Activated naive CD4-positive, alpha-beta T cell treated with anti-CD3 and anti-CD28 coated beads, Interleukin-2, amount 50 U/mL, for 24 hours (primary cell): Measurements from ENCODE around the gene SEMA3G.
A peak's percentile ranks its signal among the peaks of the same experiment; 100 is the strongest.

ENCODE experiments used
- H3K27ac Mint-ChIP-seq: one replicate; pipeline ENCODE4 v1.8.0; 2021; ENCODE audit warnings: mild to moderate bottlenecking, mixed read lengths
- H3K27me3 Mint-ChIP-seq: one replicate; pipeline ENCODE4 v1.8.0; 2021; ENCODE audit warnings: mixed read lengths
- H3K36me3 Mint-ChIP-seq: one replicate; pipeline ENCODE4 v1.8.0; 2021; ENCODE audit warnings: mixed read lengths
- H3K4me1 Mint-ChIP-seq: one replicate; pipeline ENCODE4 v1.8.0; 2021; ENCODE audit warnings: mixed read lengths
- H3K4me3 Mint-ChIP-seq: one replicate; pipeline ENCODE4 v1.8.0; 2021; ENCODE audit warnings: mild to moderate bottlenecking, mixed read lengths
- H3K9me3 Mint-ChIP-seq: one replicate; pipeline ENCODE4 v1.8.0; 2021; ENCODE audit warnings: mixed read lengths

Gene SEMA3G

DNA sequence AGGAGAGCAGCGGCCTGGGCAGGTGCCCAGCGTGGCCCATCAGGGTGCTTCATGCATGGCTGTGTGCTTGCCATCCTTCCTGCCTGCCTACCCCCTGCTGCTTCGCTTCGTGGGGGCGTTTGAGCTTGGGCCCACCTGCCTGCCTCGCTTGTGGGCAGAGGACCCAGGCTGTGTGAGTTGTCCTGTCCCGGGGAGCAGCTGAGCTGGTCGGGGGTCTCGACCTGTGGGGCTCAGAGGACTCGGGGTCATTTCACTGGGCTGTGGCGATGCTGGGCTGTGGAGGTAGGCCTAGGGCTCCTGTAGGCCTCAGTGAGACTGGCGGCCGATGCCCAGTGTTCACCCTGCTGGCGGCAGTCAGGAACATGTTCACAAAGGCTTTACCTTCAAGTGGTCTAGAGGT lies 38.2 kb upstream of the SEMA3G start:
- Mint-ChIP-seq H3K4me3 (no peak overlapping the region), H3K4me1 (no peaks in the 10 kb centered on the region), H3K27me3 (no peaks in the 10 kb centered on the region), H3K36me3 (peaks cover 8% of the 10 kb centered on the region), H3K27ac (no peak overlapping the region), H3K9me3 (no peaks in the 10 kb centered on the region)

- no peaks in the 10 kb centered on the region for H3K9me3 Mint-ChIP-seq
These were observed 37.1 kb upstream of the SEMA3G start for GRCh38 chr3:52481819-52482521.

GRCh38 chr3:52480768-52481715 lies 36.1 kb upstream of the SEMA3G start:
- H3K27me3 Mint-ChIP-seq: no peaks in the 10 kb centered on the region
- no peak overlapping the region for H3K4me3 Mint-ChIP-seq
- no peak overlapping the region for H3K27ac Mint-ChIP-seq
- no peaks in the 10 kb centered on the region for H3K4me1 Mint-ChIP-seq
- H3K36me3 Mint-ChIP-seq: peaks cover 6% of the 10 kb centered on the region
- H3K9me3 Mint-ChIP-seq: no peaks in the 10 kb centered on the region

More at GRCh38 chr3:52481819-52482521, 37.1 kb upstream of the SEMA3G start:
- Mint-ChIP-seq H3K27ac (no peak overlapping the region), H3K27me3 (no peaks in the 10 kb centered on the region), H3K4me1 (no peaks in the 10 kb centered on the region), H3K4me3 (no peak overlapping the region), H3K36me3 (peaks cover 6% of the 10 kb centered on the region)

- H3K4me3 Mint-ChIP-seq: no peak overlapping the region
- H3K27ac Mint-ChIP-seq: no peak overlapping the region
- H3K27me3 Mint-ChIP-seq: no peaks in the 10 kb centered on the region
- H3K4me1 Mint-ChIP-seq: no peaks in the 10 kb centered on the region
- H3K9me3 Mint-ChIP-seq: no peaks in the 10 kb centered on the region
- H3K36me3 Mint-ChIP-seq: peaks cover 6% of the 10 kb centered on the region
These were observed 35.1 kb upstream of the SEMA3G start for GRCh38 chr3:52479877-52480575.

DNA sequence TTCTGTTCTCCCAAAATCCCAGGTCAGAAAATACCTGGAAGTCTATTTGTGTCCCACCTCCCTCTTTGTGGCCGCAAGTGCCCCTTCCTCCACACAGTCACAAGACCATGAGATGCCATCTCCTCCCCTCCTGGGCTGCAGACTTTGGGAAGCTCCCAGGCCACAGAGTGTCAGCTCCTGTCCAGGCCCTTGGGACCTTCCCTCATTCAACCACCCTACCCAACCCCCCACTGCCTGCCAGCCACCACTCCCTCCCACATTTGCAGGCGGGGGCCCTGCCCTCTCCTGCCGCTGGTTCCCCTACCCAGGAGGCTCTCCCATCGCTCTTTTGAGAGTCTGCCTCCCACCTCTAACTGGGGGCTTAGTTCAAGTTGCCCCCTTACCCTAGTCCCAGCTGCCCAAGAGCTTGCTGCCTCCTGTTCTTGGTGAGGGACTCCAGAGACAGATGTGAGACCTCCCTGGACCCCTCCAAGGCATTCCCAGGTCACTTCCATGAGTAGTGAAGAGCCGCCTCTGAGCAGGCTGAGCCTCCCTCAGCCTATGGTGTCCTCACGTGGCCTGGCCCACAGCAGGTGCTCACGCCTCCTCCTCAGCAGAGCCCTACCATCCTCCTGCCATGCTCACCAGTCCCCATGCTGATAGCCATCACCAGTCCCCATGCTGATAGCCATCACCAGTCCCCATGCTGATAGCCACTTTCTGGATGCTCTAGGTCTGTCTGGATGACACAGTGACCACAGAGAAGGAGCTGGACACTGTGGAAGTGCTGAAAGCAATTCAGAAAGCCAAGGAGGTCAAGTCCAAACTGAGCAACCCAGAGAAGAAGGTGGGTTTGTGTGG lies 34.4 kb upstream of the SEMA3G start:
- H3K27ac Mint-ChIP-seq: no peak overlapping the region
- H3K4me3 Mint-ChIP-seq: no peak overlapping the region
- H3K4me1 Mint-ChIP-seq: no peaks in the 10 kb centered on the region
- H3K36me3 Mint-ChIP-seq: peaks cover 6% of the 10 kb centered on the region
- no peaks in the 10 kb centered on the region for H3K9me3 Mint-ChIP-seq
- no peaks in the 10 kb centered on the region for H3K27me3 Mint-ChIP-seq

GRCh38 chr3:52477796-52478095 lies 32.8 kb upstream of the SEMA3G start:
- Mint-ChIP-seq H3K9me3 (no peaks in the 10 kb centered on the region), H3K27ac (no peak overlapping the region), H3K36me3 (peaks cover 6% of the 10 kb centered on the region), H3K27me3 (no peaks in the 10 kb centered on the region), H3K4me1 (no peaks in the 10 kb centered on the region), H3K4me3 (no peak overlapping the region)

DNA sequence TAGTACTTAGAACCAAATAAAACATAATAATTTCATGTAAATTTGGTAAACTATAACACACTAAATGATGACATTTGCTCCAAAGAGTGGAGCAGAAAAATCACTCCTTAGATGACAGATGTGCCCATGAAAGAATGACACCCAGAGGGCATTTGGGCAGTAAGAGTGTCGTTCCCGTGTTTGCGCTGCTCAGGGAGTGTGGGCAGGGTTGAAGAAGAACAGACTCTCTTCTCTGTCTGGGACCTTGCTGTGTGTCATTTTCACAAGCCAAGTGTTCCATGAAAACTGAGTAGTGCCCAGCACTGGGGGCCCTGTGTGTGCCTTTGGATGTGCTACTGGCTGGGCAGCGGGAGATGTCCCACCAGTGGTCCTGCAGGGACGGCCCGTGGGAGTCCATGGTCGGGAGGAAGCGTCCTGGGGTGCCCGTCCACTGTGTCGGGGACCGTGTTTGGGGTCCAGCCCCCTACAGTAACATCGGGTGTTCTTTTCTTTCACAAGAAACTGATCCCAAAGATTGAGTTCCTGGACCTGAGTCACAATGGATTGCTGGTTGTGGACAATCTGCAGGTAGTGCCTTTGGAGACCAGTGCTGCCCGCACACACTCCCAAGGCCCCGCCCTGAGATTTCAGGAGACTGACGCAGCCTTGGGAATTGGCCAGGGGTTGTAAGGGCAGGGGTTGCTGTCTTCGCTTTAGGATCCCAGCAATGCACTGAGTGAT lies 32.3 kb upstream of the SEMA3G start:
- Mint-ChIP-seq H3K4me1 (no peaks in the 10 kb centered on the region), H3K4me3 (no peak overlapping the region), H3K27me3 (no peaks in the 10 kb centered on the region), H3K9me3 (no peaks in the 10 kb centered on the region), H3K36me3 (peaks cover 6% of the 10 kb centered on the region), H3K27ac (no peak overlapping the region)

GRCh38 chr3:52473026-52473425 lies 28.1 kb upstream of the SEMA3G start:
- Mint-ChIP-seq H3K4me1 (peaks cover 7% of the 10 kb centered on the region), H3K36me3 (no peaks in the 10 kb centered on the region), H3K9me3 (no peaks in the 10 kb centered on the region)

DNA sequence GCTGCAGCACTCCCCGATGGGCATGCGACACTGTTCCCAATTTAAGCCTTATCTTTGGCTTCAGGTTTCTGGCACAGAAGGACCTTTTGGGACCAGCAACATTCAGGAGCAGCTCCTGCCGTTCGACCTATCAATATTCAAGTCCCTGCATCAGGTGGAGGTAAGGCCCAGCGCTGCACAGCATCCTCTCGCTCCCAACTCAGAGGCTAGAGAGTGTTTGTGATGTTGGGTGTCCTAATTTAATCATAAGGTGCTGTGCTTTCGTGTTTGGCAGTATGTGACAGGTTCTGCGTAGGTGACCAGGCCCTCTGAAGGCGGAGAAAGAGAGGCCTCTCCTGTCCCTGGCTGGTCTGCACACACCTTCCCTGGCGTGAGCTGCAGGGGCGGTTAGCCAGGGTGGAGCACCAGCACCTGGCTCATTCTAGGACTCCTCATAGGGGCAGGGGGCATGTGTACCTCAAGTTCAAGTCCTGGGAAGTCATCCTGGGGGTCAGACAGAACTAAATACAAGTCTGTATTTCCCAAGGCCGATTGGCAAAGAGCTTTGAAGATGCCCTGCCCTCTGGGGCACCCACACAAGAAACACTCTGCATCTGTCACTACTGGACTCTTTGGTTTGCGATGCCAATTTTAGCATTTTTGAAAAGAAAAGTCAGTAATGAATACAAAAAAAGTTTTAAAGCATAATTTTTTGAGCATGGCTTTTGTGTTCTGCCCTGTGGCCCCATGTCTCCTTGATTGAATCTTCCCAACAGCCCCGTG lies 27.5 kb upstream of the SEMA3G start:
- Mint-ChIP-seq H3K27ac (no peak overlapping the region), H3K4me3 (no peak overlapping the region), H3K27me3 (no peaks in the 10 kb centered on the region), H3K4me1 (peaks cover 7% of the 10 kb centered on the region), H3K9me3 (no peaks in the 10 kb centered on the region), H3K36me3 (no peaks in the 10 kb centered on the region)

More at GRCh38 chr3:52473026-52473425, 28.1 kb upstream of the SEMA3G start:
- H3K27ac Mint-ChIP-seq: no peak overlapping the region
- H3K27me3 Mint-ChIP-seq: no peaks in the 10 kb centered on the region
- H3K4me3 Mint-ChIP-seq: no peak overlapping the region

- Mint-ChIP-seq H3K27me3 (no peaks in the 10 kb centered on the region), H3K4me1 (peaks cover 7% of the 10 kb centered on the region), H3K9me3 (no peaks in the 10 kb centered on the region), H3K4me3 (no peak overlapping the region), H3K36me3 (no peaks in the 10 kb centered on the region), H3K27ac (no peak overlapping the region)
These were observed 26.7 kb upstream of the SEMA3G start for GRCh38 chr3:52471371-52472238.

- no peak overlapping the region for H3K27ac Mint-ChIP-seq
- H3K9me3 Mint-ChIP-seq: no peaks in the 10 kb centered on the region
- H3K36me3 Mint-ChIP-seq: no peaks in the 10 kb centered on the region
- H3K27me3 Mint-ChIP-seq: no peaks in the 10 kb centered on the region
- H3K4me1 Mint-ChIP-seq: peaks cover 9% of the 10 kb centered on the region
- H3K4me3 Mint-ChIP-seq: no peak overlapping the region
These were observed 26.0 kb upstream of the SEMA3G start for GRCh38 chr3:52470920-52471319.

DNA sequence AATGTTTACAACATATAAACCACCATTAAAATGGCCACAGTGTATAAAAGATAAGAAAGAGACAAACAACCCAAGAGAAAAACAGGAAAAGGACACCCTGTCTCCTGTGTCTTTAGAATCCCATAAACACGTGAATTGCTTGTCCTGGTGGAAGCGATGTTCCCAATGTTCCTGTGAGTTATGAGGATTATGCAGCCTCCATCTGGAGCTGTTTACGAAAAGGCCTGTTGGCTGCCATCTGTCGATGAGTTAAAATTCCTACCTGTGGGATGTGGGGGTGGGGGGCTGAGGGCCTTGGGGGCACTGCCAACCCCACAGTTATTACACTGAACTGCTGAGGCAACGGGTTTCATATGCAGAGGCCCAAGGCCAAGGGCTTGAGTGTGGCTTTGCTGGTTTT lies 24.1 kb upstream of the SEMA3G start:
- H3K4me3 Mint-ChIP-seq: no peak overlapping the region
- H3K27ac Mint-ChIP-seq: peak overlapping the region; percentile 30
- no peaks in the 10 kb centered on the region for H3K27me3 Mint-ChIP-seq
- no peaks in the 10 kb centered on the region for H3K36me3 Mint-ChIP-seq
- H3K9me3 Mint-ChIP-seq: no peaks in the 10 kb centered on the region
- peaks cover 13% of the 10 kb centered on the region for H3K4me1 Mint-ChIP-seq

DNA sequence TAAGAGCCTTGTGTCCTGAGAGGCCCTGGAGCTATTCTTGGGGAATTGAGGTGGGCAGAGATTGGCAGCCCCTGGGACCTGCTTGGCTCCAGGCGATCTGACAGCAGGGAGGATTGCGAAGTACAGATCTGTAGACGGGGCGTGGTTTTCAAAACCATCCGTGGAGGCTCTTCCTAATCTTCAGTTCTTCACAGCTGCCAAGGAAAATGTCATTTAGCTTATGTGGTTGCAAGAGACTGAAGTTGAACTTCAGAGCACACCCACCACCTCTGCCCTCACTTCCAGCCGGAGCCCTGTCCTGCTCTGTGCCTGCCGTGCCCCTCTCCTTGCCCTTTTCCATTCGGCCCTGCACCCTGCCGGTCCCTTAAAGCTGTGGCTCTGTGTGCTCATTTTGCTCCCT lies 23.4 kb upstream of the SEMA3G start:
- no peaks in the 10 kb centered on the region for H3K36me3 Mint-ChIP-seq
- no peaks in the 10 kb centered on the region for H3K9me3 Mint-ChIP-seq
- peak overlapping the region; percentile 41 for H3K27ac Mint-ChIP-seq
- H3K27me3 Mint-ChIP-seq: no peaks in the 10 kb centered on the region
- H3K4me3 Mint-ChIP-seq: no peak overlapping the region
- H3K4me1 Mint-ChIP-seq: peaks cover 17% of the 10 kb centered on the region
